AG10803 (cell line): ENCODE data around the gene PAX5.

Experiments used
- DNase-seq: peaks from one replicate; pipeline ENCODE4 v3.0.0; 2010; ENCODE audit warnings: low read depth
- H3K4me3 ChIP-seq: 2 replicates; pipeline ENCODE4 v1.5.1; 2011; ENCODE audit warnings: mild to moderate bottlenecking, low read length, control low read depth
- TF ChIP-seq, protein P1 (sequence below): conservative IDR thresholded peaks from 2 replicates; pipeline ENCODE4 v1.5.1; 2011; ENCODE audit warnings: mild to moderate bottlenecking, low read length, control low read depth, inconsistent platforms

Gene PAX5

DNA sequence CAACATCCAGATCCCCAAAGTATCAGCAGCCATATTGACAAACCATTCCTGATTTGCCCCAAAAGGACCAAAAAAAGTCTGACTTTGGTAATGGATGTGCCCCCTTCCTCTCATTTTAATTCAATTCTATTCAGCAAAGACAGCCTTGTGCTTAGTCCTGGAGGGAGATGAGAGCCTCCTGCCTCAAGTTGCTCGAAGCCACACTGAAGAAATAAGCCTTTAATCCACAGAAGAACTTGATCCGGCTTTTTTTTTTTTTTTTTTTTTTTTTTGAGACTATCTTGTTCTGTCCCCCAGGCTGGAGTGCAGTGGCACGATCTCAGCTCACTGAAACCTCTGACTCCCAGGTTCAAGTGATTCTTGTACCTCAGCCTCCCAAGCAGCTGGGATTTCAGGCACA, 8.4 kb upstream of the PAX5 start:
- H3K4me3 ChIP-seq = no peak overlapping the region
- TF ChIP-seq, protein P1, sequence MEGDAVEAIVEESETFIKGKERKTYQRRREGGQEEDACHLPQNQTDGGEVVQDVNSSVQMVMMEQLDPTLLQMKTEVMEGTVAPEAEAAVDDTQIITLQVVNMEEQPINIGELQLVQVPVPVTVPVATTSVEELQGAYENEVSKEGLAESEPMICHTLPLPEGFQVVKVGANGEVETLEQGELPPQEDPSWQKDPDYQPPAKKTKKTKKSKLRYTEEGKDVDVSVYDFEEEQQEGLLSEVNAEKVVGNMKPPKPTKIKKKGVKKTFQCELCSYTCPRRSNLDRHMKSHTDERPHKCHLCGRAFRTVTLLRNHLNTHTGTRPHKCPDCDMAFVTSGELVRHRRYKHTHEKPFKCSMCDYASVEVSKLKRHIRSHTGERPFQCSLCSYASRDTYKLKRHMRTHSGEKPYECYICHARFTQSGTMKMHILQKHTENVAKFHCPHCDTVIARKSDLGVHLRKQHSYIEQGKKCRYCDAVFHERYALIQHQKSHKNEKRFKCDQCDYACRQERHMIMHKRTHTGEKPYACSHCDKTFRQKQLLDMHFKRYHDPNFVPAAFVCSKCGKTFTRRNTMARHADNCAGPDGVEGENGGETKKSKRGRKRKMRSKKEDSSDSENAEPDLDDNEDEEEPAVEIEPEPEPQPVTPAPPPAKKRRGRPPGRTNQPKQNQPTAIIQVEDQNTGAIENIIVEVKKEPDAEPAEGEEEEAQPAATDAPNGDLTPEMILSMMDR = no peak
- DNase-seq = no peak

GRCh38 chr9:37040508-37041127, 6.5 kb upstream of the PAX5 start:
- TF ChIP-seq, protein P1 = no peak
- no peak overlapping the region for H3K4me3 ChIP-seq
- no peak for DNase-seq

DNA sequence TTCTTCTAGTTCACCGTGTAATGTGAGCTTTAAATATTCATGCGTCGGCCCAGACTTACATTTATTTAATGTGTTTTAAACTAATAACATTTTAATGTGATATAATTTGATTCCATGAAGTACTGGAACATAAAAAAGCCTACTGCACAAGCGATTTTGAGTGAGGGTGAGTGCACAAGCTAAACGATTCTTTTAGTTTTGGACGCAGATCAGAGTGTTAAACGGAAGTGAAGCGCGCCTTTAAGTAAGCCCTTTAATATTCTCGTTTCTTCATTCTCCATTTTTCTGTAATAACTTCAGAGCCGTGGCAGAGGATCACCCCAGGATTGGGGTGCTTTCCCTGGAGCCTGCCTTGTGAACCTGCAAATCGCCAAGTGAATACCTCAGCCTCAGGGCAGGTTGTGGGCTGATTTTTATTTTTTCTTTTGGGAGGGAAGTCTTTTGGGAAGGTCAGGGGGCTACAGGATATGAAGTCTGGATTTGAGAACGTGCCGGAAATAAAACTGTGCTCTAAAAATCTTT, 4.9 kb upstream of the PAX5 start:
- TF ChIP-seq, protein P1 = no peak
- no peak for DNase-seq
- no peak overlapping the region for H3K4me3 ChIP-seq

- no peak overlapping the region for H3K4me3 ChIP-seq
- TF ChIP-seq, protein P1 = no peak
- no peak for DNase-seq
Measured at GRCh38 chr9:37038302-37038942, 4.4 kb upstream of the PAX5 start.

GRCh38 chr9:37037503-37038301, 3.6 kb upstream of the PAX5 start:
- TF ChIP-seq, protein P1 = no peak
- peak overlapping the region; percentile 58 for H3K4me3 ChIP-seq

GRCh38 chr9:37036776-37037502, 2.9 kb upstream of the PAX5 start:
- H3K4me3 ChIP-seq = peak overlapping the region; percentile 58

More at GRCh38 chr9:37037503-37038301, 3.6 kb upstream of the PAX5 start:
- DNase-seq = no peak

More at GRCh38 chr9:37036776-37037502, 2.9 kb upstream of the PAX5 start:
- peak; percentile 13 for DNase-seq
- TF ChIP-seq, protein P1 = no peak
